D341Med (cell line): ENCODE measurements around the gene SMIM45.

Source experiments
- DNase-seq: peaks from one replicate; pipeline ENCODE4 v3.0.0; 2012; ENCODE audit warnings: low spot score

The SMIM45 gene

DNA sequence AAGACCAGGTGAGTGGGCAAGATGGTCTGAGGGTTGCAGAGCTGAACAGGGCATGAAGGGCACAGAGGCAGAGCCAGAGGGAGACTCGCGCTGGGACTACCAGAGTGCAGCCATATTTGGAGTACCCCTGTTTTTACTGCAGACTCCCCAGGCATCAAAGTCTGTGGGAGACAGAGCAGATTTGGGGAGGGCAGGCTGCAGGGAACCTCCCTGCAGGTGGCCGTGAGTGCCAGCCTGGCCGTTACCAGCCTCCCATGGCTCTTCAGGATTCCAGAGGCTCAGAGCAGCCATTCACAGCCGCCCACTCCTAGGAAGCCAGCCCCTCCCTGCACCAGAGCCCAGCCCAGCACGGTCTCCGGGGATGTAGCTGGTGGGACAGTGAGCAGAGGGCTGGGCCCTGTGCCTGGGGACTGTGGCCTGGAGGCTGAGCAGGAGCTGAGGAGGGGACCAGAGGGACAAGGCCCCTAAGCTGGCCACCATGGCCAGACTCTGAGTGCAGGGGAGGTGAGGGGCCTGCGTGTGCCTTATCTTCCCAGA is 17.2 kb downstream of the SMIM45 start, which contains the start of gene SEPTIN3:
TSS of gene SEPTIN3 (plus strand) at position 334 of the 537 bp plus-strand sequence. CDS start 2,050 bp downstream, outside the sequence.
- DNase-seq: no peak

DNA sequence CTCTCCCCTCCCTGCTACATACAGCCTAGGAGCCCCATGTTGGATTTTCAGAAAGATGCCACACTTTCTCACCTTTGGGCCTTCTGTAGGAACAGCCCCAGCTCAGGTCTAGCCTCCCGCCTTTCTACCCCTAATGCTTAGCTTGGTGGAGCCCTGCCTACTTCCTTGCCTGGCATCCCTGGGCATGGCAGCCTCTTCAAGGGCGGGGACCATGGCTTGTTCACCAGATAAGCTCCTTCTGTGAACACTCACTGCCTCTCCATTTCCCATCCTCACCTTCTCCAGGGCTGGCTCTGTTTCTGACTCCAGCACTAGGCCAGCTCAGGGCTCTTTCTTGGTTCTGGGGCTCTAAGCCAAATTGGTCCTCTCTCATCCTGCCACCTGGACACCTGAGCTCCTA is 18.7 kb downstream of the SMIM45 start:
- no peak for DNase-seq

DNA sequence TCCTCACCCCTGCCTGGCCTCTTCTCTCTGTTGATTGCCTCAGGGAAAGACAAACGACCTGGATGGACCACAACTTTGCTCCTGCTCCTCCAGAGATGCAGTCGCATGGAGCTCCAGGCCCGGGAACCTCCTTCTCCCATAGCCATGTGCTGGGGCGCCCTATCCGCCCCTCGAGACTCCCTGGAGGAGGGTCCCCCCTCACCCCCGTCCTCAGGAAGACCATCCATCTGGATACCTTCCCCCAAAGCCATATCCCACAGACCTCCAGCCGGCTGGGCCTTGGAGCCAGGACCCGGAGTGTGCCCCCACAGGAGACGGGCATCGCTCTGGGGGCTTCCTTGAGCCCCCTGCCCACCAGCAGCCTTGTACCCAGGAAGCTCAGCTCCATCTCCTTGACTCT is 19.5 kb downstream of the SMIM45 start:
- DNase-seq: no peak

DNA sequence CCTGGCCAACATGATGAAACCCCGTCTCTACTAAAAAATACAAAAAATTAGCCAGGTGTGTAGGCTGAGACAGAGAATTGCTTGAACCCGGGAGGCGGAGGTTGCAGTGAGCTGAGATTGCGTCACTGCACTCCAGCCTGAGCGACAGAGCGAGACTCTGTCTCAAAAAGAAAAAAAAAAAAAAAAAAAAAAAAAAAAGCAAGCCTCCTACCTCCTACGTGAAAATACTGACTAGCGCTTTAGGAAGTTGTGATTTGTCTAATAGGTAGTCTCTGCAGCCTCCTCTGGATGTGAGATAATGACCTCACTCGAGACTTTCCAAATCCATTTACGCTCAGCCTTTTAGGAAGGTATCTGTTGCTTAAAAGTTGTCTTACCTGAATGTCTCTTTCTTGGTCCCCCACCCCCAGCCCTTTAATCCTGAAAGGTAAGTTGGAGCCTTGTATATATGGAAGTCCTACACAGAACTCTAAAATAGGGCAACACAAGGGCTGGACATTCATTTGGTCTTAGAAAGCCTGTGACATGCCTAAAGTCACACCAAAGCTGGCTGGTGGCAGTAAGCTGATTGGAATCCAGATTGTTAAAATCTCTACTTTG is 22.8 kb downstream of the SMIM45 start:
- DNase-seq: no peak

DNA sequence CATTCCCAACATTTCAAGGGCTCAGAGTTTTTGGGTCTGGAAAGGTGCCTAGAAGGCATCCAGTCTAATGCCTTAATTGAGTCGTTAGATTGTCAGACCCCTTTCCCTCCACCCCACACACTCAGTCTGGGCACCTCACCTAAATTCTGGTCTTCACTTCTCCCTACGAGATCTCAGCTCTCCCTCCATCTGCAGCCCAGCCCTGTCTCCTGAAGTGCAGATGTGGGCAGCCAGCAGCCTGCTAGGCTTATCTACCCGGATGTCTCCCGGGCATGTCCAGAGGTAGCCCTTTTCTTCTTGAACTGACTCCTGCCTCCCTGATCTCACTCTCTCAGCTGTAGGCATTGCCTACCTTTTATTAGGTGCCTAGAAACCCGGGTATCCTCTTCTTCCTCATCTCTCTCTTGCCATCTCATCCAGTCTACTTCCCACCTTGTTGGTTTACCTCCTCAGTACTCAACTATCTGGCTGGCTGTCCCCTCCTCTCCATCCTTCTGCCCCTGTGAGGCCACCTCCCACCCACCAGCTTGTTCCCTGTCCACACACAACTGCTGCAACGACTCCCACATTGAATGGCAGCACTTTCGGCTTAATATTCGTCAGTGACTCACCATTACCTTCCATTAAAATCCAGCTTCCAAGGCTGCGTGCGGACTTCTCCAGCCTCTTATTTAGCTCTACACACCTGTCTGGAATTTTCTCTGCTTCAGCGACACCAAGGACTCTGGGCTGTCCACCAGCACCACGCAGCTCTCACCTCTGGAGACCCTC is 23.5 kb downstream of the SMIM45 start:
- no peak for DNase-seq

DNA sequence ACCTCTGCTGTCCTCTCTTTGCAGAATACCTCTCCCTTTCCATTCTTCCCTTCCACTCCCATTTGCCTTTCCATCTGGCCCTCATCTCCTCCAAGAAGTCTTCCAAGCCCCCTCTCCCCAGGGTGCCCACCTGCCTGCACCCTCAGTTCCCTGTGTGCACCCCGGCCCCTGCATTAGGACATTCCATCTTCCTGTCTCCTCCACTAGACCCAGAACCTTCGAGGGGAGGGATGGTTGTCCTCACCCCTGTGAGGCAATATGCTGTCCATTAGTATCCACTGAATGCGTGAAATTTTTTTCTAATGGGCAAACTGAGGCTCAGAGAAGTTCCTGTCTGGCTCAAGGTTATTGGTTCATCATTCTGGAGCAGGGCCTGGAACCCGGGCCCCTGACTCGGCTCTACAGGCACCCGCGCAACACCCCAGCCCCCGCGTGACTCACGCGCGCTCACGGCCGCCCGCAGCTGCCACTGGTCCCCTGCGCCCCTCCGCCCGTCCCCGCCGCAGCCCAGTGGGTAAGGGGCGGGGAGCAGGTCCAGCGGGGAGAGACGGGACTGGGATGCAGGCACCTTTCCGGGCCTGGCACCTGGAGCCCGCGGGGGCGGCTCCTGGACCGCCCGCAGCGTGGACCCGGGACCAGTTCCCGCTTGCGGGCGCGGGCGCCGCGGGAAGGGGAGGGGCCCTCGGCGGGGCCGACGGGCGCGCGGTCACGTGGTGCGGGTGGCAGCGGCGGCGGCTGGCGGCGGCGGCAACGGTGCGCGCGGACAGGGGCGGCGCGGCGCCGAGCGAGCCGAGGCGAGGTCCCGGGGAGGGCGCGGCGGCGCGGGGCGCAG is 24.3 kb downstream of the SMIM45 start:
- DNase-seq: peak; percentile 92

DNA sequence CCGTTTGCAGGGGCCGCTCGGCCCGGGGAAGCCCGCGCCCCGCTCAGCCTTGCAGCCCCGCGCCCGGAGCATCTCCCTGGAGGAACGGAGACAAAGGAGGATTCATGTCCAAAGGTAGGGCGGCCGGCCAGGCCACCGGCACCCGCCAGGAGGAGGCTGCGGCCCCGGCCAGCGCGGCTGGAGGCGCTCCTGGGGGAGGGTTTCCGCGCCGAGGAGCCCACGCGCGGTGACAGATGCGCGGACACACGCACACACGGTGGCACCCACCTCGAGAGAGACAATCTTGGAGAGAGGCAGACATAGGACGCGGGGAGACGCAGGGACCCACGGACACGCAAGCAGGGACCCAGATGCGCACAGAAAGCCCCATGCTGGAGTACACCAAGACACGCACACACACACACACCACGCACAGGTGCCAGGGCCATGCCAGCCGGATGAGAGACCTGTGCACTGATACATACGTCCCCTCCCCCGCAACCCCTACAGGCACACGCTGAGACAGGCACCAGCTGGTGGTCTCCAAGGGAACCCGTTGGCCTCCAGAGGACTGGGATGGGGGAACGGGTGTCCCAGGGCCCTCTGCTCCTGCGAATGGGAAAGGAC is 25.1 kb downstream of the SMIM45 start:
- peak; percentile 66 for DNase-seq

DNA sequence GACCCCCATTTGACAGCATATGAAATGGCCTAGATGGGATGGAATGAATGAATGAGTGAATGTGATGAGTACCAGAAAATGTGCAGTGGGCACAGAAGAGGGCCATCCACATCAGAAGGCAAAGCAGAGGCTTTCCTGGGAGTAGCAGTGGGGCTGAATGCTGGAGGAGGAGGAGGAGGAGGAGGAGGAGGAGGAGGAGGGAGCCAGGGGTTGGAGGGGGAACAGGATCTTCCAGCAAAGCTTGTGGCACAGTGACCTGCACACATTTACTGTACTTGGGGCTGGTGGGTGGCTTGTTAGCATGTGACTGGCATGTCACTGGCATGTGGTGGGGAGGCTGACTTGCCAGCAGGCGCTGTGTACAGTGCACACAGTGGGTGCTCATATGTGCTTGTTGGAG is 26.8 kb downstream of the SMIM45 start:
- DNase-seq: no peak

DNA sequence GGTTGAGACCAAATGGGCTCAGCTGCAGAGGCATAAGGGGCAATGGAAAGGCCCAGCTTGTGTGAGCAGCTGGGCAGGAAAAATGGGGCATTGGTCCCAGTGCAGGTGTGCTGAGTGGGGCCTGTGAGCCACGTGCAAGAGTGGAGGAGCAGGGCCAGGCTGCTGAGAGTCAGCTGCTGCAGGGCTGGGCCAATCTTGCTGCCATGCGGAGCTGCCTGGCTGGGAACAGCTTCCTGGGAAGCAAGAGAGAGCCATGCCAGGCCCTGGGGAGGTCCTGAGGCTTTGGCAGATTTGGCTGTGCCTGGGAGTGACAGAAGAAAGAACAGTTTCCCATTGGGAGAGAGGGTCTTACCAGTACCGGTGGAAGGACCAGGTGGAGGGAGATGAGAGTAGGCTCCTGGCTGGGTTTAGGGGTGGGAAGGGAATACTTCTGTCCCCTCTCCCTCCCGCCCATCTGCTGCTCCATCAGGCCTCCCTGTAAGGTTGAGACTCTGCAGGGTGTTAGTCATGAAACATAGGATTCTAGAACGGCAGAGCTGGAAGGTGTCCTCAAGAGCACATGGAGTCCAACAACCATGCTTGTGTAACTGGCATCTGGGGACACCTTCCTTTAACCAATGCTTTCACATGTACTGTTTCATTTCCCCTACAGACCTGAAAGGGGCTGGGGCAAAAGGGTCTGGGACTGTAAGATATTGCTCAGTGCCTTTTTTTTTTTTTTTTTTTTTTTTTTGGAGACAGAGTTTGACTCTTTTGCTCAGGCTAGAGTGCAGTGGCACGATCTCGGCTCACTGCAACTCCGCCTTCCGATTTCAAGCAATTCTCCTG is 27.7 kb downstream of the SMIM45 start:
- no peak for DNase-seq

DNA sequence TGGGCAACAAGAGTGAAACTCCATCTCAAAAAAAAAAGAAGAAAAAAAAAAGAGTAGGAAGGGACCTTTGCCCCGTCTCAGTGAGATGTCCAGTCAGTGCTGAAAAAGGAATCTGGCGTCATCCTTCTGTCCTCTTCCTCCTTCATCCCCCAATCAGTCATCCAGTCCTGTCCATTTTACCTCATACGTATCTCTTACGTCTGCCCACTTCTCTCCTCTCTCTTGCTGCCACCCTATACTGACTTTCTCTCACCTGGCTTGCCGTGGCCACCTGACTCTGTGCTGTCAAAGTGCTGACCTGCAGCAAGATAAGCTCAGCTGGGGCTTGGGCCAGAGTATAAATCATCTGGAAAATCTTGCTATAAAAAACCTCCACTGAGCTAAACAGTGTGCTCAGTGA is 30.9 kb downstream of the SMIM45 start:
- DNase-seq: no peak

DNA sequence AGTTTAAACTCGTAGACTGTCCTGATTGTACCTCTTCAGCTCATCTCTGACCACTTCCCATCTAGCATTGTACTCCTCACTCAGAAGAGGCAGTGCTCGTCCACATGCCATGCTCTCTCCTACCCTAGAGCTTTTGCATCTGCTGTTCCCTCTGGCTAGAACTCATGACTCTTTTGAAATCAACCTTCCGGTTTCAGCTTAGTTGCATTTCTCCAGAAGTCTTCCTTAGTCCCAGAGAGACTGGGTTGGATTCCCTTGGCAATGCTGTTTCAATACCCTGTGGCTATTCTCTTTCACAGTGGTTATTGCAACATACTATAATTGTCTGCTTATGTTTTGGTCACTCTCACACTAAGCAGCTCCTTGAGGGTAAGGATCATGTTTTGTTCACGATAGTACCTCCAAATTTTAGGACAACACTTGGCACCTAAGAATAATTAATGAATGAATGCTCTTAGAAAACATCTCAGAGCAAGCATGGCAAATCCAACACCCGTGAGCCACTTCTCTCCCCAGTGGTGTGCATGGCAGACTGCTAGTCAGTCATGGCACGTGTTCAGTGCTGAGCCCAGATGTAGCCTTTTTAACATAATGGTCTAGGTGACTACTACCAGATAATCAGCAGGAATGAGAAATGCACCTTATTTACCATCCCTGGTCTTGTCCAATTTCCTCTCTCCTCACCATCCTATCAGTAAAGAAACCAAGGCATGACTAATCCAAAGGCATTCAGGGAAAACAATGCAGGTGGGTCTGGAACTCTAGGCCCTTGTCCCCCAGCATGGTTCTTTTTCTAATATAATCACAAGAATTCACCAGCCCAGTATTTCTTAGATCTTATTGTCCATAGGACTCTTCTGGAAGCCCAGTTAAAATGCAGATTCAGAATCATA is 31.8 kb downstream of the SMIM45 start:
- no peak for DNase-seq

DNA sequence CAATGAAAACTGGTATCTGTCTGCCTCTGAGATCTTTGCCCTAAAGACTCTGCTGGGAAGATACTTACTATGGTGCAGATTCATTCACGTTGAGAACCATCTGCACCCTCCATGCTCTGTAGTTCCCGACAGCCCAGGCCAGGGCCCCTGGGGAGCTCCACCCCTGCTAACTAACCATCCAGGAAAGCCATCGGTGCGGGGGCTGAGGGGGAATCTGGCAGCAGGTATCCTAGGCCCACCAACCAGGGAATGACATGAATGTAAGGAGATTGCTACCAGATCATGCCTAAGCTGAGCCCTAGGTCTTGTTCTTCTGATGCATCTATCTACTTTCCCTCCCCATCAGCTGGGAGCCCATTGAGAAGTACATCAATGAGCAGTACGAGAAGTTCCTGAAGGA is 35.3 kb downstream of the SMIM45 start:
- peak; percentile 7 for DNase-seq

DNA sequence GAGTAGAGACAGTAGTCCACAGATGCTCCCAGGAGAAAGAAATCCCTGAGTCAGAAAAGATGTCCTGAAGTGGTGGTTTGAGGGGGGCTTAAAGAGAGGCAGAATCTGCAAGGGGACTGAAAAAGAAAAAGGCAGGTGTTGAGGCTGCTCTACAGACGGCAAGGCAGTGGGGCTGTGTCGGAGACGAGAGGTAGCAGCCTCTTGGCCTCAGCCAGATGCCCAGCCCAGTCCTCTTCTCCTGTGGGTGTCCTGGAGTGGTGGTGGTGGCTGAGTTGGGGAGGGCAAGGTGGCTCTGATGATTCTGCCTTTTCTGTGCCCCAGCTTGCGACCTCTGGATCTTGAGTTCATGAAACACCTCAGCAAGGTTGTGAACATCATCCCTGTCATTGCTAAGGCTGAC is 37.3 kb downstream of the SMIM45 start:
- peak; percentile 15 for DNase-seq

DNA sequence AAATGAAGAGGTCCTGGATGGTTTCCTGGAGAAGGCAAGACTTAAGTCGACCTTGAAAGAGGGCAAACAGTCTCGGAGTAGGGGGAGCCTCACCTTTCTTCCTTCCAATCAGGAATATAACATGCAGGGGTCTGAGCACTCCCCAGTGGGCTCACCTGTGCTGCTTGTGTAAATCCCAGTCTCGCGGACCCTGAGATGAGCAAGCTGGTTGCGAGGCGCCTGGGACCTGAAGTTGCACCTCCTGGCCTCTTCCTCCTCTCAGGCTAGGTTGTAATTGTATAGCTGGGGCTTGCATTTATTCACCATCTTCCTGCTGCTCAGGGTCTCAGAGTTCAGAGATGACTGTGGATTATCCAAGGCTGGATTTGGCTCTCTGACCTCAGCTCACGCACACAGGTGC is 39.2 kb downstream of the SMIM45 start:
- peak; percentile 8 for DNase-seq

DNA sequence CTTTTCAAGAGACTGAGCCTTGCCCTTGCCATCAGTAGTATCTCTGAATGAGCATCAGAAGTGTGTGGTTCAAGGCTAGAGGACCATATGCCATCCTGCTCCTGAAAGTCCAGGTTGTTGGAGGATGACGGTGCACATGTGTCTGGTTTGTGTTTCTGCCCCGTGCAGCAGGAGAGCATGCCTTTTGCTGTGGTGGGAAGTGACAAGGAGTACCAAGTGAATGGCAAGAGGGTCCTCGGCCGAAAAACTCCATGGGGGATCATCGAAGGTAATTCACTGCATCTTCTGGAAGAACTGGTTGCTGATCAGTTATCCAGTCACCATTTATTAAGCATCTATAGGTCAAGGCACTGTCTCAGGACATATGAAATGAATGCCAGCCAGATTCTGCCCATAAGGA is 40.5 kb downstream of the SMIM45 start:
- peak; percentile 10 for DNase-seq

DNA sequence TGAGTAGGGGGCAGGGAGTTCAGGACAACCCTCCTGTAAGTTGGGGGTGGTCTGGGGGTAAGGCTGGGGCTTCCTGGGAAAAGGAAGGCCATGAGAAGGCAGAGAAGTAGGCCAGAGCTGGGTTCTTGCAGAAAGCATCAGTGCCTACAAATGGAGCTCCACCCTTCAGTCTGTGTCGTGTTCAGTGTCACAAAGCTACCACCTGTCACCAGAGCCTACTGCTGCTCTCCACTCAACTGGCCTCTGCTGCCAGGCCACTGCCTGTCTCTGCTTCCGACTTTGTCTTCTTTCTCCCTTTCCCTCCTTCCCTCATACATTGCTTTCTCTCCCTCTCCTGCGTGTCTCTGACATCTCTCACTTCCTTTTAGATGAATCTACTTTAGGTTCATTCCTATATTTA is 43.3 kb downstream of the SMIM45 start:
- DNase-seq: peak; percentile 14

DNA sequence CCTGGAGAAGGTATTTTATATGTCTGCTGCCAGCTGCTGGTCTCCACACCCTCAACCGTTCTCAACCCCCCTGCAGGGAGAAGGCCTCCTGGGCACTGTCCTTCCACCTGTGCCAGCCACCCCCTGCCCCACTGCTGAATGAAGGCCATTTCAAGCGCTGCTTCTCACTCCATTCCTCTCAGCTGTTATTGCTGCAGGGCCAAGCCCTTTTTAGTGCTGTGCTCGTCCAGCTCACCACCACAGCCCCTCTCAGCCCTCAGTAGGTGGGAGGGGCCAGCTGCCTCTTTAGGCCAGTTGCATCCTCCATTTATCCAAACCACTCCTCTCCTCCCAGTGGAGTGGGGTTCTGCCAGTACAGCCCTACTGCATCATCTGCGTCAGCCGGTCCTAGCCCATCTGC is 44.9 kb downstream of the SMIM45 start:
- DNase-seq: peak; percentile 11

DNA sequence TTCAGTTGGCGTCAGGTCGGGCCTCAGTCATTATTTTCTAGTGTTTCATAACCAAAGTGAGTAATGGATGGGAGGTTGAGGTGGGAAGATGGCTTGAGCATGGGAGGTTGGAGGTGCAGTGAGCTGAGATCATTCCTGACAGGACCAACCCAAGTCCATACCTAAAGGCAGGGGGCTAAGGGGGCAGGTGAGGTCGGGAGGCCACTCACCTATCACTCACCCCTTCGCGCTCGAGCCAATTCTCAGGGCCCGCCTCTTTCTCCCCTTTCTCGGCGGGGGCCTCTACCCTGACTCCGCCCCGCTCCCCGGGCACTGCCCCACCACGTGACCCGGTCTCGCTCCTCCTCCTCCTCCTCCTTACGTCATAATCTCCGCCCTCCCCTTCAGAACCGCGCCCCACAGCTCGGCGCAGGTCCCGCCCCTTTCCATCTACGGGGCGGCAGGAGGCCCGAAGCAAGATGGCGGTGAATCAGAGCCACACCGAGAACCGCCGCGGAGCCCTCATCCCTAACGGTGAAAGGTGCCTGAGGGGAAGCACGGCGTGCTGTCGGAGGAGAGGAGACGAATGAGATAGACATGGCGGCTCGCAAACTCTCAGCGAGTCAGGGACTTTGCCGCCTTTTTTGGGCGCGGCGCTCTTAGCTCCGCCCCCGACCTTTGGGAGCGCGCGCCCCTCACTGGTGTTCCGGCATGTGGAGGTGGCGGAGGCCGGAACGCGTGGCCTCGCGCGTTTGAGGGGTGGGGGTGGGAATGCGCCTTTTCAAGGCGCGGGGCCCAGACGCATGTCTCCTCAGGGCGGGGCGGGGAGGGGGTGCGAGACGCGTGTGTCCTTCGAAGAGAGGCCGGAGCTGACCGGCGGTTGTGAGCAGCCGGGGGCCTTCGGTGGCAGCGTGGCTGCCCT is 46.7 kb downstream of the SMIM45 start, which contains the start of gene WBP2NL:
TSS of gene WBP2NL (plus strand) at position 428 of the 901 bp plus-strand sequence. CDS start at position 459, 31 bp downstream.
- peak; percentile 33 for DNase-seq

DNA sequence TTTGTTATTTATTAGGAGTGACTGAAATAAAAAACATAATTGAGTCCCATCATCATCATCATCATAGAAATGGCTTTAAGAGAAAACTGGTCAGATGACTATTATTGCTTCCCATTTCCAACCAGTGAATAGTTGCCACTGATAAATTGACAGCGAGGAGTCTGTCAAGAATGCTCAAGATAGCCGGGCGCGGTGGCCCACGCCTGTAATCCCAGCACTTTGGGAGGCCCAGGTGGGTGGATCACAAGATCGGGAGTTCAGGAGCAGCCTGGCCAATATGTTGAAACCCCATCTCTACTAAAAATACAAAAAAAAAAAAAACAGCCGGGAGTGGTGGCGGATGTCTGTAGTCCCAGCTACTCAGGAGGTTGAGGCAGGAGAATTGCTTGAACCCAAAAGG is 48.5 kb downstream of the SMIM45 start:
- no peak for DNase-seq
